Measurements from ENCODE around the gene USP36. TPM values are rescaled to one million over a fixed set of nuclear protein-coding genes. Genes with fewer than 3 reads are reported as not detected.

Gene USP36
- total and polyA plus RNA-seq, 7 donors = 14.0 to 40.5 (median 24.2) TPM

DNA sequence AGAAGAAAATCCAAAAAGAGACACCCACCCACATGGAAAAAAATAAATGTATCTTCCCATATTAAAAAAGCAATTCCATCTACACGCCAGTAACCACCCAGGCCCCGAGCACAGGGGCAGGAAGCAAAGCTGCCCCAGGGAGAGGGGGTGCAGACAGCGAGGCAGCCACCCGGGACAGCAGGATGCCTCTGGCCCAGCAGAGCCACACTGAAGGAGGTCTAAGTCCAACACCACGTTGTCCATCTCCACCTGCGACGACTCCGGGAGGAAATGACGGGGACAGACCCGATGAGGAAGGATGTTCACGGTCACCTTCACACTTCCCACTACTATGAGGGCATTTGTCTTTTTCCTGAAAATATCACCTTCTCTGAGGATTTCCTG lies 44.1 kb downstream of the USP36 start:
- intact Hi-C loops (cut with DNase I) = loop anchor here (5.0 kb wide), 2 partner anchors 79 to 299 kb away; no protein-coding TSS in a partner anchor
- Histone ChIP-seq H3K4me1 (peaks cover 57% of the 10 kb centered on the region), H3K4me3 (no peak overlapping the region), H3K27me3 (ENCODE audit: insufficient read depth in 3 of 3, low read length in 2 of 3) (no peaks in the 10 kb centered on the region), H3K9me3 (no peaks in the 10 kb centered on the region), H3K27ac (peak overlapping the region; percentile 78), H3K36me3 (ENCODE audit: insufficient read depth in 1 of 2, low read depth in 1 of 2) (peaks cover 0 to 53% of the 10 kb centered on the region in 2 donors)
- no peak for ATAC-seq
- DNase-seq = peak in 1 of 2 donors; percentile 24
- WGBS, 3 donors = 71 to 75% (median 74%) methylated on average over 11 of the region's 11 CpGs
- TF ChIP-seq, protein P1, sequence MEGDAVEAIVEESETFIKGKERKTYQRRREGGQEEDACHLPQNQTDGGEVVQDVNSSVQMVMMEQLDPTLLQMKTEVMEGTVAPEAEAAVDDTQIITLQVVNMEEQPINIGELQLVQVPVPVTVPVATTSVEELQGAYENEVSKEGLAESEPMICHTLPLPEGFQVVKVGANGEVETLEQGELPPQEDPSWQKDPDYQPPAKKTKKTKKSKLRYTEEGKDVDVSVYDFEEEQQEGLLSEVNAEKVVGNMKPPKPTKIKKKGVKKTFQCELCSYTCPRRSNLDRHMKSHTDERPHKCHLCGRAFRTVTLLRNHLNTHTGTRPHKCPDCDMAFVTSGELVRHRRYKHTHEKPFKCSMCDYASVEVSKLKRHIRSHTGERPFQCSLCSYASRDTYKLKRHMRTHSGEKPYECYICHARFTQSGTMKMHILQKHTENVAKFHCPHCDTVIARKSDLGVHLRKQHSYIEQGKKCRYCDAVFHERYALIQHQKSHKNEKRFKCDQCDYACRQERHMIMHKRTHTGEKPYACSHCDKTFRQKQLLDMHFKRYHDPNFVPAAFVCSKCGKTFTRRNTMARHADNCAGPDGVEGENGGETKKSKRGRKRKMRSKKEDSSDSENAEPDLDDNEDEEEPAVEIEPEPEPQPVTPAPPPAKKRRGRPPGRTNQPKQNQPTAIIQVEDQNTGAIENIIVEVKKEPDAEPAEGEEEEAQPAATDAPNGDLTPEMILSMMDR (IDR thresholded peaks at IDR 0.05) = no peak

DNA sequence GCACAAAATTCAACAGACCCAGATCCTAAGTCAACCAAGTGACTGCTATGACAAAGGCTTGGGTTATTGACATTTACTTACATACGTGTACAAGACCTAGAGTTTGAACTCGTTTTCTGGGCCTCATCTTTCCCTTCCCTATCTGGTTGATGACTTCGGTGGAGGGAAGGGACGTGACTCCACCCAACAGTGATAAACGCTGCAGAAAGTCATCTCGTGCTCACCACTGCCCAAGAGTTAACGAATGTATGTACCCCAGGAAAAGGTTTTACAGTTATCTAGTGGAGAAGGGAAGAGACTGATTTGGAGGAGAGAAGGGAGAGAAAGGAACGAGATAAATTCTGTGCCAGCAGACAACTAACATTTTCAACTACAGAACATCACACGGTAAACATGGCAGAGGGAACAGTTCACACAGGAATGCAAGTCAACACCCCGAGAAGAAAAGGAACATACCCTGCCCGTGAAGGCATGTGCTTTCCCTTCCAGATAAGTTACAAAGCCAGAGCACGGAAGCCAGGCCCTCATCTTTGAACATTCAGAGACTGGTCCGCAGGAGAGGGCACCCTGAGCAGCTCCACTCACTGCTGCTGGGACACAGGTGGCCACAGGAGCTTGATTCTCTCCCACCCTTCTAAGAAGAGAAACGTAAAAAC lies 44.6 kb downstream of the USP36 start:
- 52 to 72% (median 56%) methylated on average over 14 of the region's 14 CpGs for WGBS, 3 donors
- Histone ChIP-seq H3K36me3 (ENCODE audit: insufficient read depth in 1 of 2, low read depth in 1 of 2) (peaks cover 0 to 50% of the 10 kb centered on the region in 2 donors), H3K9me3 (no peaks in the 10 kb centered on the region), H3K27ac (peak overlapping the region; percentile 78), H3K27me3 (ENCODE audit: insufficient read depth in 3 of 3, low read length in 2 of 3) (no peaks in the 10 kb centered on the region), H3K4me1 (peaks cover 61% of the 10 kb centered on the region), H3K4me3 (no peak overlapping the region)
- TF ChIP-seq, protein P1 (IDR thresholded peaks at IDR 0.05) = no peak
- DNase-seq = peak in 1 of 2 donors; percentile 36
- peak in 2 of 4 donors; percentile 9 to 53 for ATAC-seq
- intact Hi-C loops (cut with DNase I) = loop anchor here (5.0 kb wide), 2 partner anchors 79 to 299 kb away; no protein-coding TSS in a partner anchor

DNA sequence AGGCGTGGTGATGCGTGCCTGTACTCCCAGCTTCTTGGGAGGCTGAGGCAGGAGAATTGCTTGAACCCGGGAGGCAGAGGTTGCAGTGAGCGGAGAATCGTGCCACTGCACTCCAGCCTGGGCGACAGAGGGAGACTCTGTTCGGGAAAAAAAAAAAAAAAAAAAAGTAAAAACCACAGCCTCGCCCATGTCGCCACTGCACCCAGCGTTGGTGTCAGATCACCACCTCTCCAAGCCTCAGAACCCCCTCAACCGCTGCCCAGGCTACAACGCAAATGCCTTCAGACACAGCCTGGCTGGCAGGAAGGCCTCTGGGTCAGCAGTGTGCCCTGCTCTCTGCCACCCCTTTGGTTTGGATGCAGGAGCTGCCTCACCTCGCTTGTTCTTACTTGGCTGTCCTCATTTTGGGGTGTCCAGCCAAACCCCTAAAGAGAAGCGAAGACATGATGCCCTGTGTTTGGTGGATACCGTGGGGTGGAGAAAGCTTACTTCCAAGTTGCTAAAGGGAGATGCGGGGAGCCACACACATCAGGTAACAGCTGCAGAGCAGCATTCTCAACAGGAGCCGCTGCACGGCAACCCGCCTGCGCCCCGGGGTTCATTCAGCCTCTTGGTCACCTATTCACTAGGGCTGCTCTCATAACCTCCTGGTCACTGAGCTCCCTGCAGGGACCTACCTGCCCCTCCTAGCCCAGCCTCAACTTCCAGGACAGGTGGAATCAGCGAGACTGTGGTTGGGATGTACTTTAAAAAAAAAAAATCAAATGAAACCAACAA lies 45.6 kb downstream of the USP36 start:
- TF ChIP-seq, protein P1 (IDR thresholded peaks at IDR 0.05) = no peak
- peak in 1 of 2 donors; percentile 48 for DNase-seq
- H3K4me1 ChIP-seq = peaks cover 65% of the 10 kb centered on the region
- no peak for ATAC-seq
- 86 to 96% (median 92%) methylated on average over 22 of the region's 22 CpGs for WGBS, 3 donors
- peak overlapping the region; percentile 78 for H3K27ac ChIP-seq
- H3K36me3 ChIP-seq (ENCODE audit: insufficient read depth in 1 of 2, low read depth in 1 of 2) = peaks cover 0 to 50% of the 10 kb centered on the region in 2 donors
- no peaks in the 10 kb centered on the region for H3K27me3 ChIP-seq (ENCODE audit: insufficient read depth in 3 of 3, low read length in 2 of 3)
- H3K4me3 ChIP-seq = no peak overlapping the region
- H3K9me3 ChIP-seq = no peaks in the 10 kb centered on the region
- intact Hi-C loops (cut with DNase I) = loop anchor here (5.0 kb wide), 2 partner anchors 78 to 298 kb away; no protein-coding TSS in a partner anchor

DNA sequence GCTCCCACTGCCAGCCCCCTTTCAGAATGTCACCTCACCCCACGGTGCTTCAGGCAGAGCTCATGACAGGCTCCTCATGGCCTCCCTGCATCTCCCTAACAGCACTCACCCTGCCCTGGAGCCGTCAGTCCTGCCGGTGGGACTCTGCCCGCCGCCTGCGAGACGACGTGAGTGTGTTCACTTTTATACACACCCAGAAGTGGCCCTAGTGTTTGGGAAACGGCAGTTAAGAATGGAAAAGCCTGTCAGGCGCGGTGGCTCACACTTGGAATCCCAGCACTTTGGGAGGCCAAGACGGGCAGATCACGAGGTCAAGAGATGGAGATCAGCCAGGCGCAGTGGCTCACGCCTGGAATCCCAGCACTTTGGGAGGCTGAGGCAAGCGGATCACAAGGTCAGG lies 46.2 kb downstream of the USP36 start:
- DNase-seq = peak in 1 of 2 donors; percentile 59

More for the DNA sequence above, 46.2 kb downstream of the USP36 start:
- peak overlapping the region; percentile 78 for H3K27ac ChIP-seq
- peak; percentile 25 to 36 (median 28) for ATAC-seq
- intact Hi-C loops (cut with DNase I) = no loop called here
- H3K4me1 ChIP-seq = peaks cover 69% of the 10 kb centered on the region
- peaks cover 0 to 44% of the 10 kb centered on the region in 2 donors for H3K36me3 ChIP-seq (ENCODE audit: insufficient read depth in 1 of 2, low read depth in 1 of 2)
- 58 to 71% (median 62%) methylated on average over 16 of the region's 16 CpGs for WGBS, 3 donors
- H3K4me3 ChIP-seq = no peak overlapping the region
- H3K9me3 ChIP-seq = no peaks in the 10 kb centered on the region
- no peaks in the 10 kb centered on the region for H3K27me3 ChIP-seq (ENCODE audit: insufficient read depth in 3 of 3, low read length in 2 of 3)
- TF ChIP-seq, protein P1 (IDR thresholded peaks at IDR 0.05) = no peak
